ENCODE measurements around the gene MPRIP.

- TF ChIP-seq NFE2 (CRISPR knock-in tag; IDR thresholded peaks at IDR 0.05) (no peak), CTCF (CRISPR knock-in tag; IDR thresholded peaks at IDR 0.05) (no peak; the same call in 1 of the 2 replicates), FOXP1 (IDR thresholded peaks at IDR 0.05) (no peak), FOXP1 (CRISPR knock-in tag; IDR thresholded peaks at IDR 0.05) (no peak), POLR2A (IDR thresholded peaks at IDR 0.05; ENCODE audit: insufficient read depth in 1 of 2, low read depth in 2 of 2, low read length in 2 of 2) (no peak), ETV6 (CRISPR knock-in tag; conservative IDR thresholded peaks at IDR 0.05) (no peak), AGO1 (IDR thresholded peaks at IDR 0.05; ENCODE audit: low read depth, low read length, poor library complexity, severe bottlenecking) (no peak), FOXA1 (IDR thresholded peaks at IDR 0.05) (no peak), FOXA1 (CRISPR knock-in tag; IDR thresholded peaks at IDR 0.05) (no peak), YY1 (IDR thresholded peaks at IDR 0.05; ENCODE audit: insufficient read depth, insufficient replicate concordance, low read depth, low read length) (no peak), HDAC2 (CRISPR knock-in tag; IDR thresholded peaks at IDR 0.05) (no peak)
- TF ChIP-seq, protein P1, sequence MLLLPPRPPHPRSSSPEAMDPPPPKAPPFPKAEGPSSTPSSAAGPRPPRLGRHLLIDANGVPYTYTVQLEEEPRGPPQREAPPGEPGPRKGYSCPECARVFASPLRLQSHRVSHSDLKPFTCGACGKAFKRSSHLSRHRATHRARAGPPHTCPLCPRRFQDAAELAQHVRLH (CRISPR knock-in tag; IDR thresholded peaks at IDR 0.05; ENCODE audit: borderline replicate concordance, low read depth): no peak
Measured at GRCh38 chr17:16997514-16998429, 44.5 kb upstream of the MPRIP start.
